GM12865 (cell line): Measurements from ENCODE around the gene IDUA.
"Not testable (repeated sequence)": the region's sequence is repeated elsewhere in the genome, so short reads cannot be mapped to it uniquely, and the experiment has no call there.

Experiments
- DNase-seq: peaks from one replicate; pipeline ENCODE4 v3.0.0; 2010; ENCODE audit warnings: low read depth
- H3K4me3 ChIP-seq: 2 replicates; pipeline ENCODE4 v1.5.1; 2011; ENCODE audit warnings: mild to moderate bottlenecking, low read depth, low read length, control low read depth
- TF ChIP-seq, protein P1 (sequence below): IDR thresholded peaks from 2 replicates; pipeline ENCODE4 v1.5.1; 2011; ENCODE audit warnings: low read length, control low read depth, low read depth, inconsistent platforms; ENCODE audit not compliant: insufficient read depth; ENCODE audit errors: missing control alignments

Gene IDUA

DNA sequence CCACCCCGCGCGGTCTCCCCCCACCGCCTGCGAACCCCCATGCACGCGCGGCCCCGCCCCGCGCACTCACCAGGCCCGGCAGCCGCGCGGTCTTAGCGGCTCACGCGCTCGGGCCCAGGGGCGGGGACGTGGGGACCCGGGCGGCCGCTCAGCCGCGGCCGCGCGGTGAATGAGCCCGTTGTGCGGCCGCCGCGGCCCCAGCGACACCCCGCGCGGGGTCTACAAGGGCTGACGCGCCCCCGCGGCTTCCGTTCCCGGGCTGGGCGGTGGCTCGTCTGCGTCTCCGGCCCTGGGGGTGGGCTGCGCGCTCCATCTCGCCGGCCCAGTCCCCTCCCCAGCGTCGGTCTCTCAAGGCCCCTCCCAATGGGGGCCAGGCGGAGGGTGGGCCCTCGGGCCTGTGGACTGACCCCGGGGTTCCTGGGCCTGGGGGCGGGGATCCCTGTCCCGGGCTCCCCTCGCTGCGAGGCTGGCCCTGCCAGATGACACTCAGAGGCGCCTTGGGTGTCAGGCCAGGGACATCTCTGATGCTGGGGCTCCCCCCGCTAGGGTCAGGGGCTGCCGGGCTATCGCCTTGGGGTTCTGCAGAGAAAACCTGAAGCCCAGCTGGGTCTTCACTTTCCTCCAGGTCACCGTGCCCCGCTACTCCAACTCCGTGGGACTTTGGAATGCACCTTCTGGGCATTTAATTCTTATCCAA, 10.7 kb downstream of the IDUA start:
- no peak for DNase-seq
- H3K4me3 ChIP-seq: no peak overlapping the region
- TF ChIP-seq, protein P1, sequence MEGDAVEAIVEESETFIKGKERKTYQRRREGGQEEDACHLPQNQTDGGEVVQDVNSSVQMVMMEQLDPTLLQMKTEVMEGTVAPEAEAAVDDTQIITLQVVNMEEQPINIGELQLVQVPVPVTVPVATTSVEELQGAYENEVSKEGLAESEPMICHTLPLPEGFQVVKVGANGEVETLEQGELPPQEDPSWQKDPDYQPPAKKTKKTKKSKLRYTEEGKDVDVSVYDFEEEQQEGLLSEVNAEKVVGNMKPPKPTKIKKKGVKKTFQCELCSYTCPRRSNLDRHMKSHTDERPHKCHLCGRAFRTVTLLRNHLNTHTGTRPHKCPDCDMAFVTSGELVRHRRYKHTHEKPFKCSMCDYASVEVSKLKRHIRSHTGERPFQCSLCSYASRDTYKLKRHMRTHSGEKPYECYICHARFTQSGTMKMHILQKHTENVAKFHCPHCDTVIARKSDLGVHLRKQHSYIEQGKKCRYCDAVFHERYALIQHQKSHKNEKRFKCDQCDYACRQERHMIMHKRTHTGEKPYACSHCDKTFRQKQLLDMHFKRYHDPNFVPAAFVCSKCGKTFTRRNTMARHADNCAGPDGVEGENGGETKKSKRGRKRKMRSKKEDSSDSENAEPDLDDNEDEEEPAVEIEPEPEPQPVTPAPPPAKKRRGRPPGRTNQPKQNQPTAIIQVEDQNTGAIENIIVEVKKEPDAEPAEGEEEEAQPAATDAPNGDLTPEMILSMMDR: no peak

DNA sequence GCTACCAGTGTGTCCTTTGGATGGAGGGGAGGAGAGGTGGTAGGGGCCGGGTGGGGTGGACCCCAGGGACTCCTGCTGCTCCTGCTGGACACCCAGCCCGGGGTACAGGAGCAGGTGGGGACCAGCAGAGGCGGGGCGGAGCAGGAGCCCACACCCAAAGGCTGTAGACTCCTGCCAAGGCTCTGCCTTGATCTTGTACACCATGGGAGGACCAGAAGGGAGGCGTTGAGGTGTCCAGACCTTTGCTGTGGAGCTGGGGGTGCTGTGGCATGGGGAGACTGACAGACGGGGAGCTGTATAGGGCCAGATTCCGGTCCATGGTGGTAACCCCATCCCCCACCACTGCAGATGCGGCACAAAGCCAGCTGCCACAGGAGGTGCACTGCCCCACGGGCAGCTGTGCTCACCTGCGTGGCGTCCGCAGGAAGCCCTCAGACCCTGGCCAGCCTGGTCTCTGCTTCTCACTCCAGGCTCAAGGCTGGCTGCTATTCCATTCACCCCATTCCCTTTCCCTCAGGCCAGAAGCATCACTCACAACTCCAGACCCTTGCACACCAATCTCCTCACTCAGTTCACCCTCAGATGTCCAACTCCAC, 11.3 kb downstream of the IDUA start:
- no peak overlapping the region for H3K4me3 ChIP-seq
- TF ChIP-seq, protein P1: no peak
- DNase-seq: no peak

DNA sequence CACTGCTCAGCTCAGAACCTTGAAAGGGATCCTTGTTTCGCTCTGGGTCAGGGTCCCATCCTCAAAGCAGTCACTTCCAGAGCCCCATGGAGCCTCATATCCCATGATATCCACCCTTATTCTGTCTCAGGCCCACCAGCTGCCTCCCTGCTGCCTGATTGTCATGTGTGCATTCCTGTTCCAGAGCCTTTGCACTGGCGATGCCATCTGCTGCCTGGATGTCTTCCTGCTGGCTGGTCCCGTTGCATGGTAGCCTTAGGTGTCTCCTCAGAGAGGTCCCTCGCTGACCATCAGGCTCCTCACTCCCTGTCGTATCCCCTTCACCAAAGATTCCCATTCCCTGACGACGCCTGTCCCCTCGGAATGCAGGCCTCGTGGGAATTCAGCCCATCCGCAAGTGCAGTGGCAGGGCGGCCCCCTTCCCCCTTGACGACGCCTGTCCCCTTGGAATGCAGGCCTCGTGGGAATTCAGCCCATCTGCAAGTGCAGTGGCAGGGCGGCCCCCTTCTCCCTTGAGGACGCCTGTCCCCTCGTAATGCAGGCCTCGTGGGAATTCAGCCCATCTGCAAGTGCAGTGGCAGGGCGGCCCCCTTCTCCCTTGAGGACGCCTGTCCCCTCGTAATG, 12.5 kb downstream of the IDUA start:
- H3K4me3 ChIP-seq, DNase-seq: not testable (repeated sequence)

DNA sequence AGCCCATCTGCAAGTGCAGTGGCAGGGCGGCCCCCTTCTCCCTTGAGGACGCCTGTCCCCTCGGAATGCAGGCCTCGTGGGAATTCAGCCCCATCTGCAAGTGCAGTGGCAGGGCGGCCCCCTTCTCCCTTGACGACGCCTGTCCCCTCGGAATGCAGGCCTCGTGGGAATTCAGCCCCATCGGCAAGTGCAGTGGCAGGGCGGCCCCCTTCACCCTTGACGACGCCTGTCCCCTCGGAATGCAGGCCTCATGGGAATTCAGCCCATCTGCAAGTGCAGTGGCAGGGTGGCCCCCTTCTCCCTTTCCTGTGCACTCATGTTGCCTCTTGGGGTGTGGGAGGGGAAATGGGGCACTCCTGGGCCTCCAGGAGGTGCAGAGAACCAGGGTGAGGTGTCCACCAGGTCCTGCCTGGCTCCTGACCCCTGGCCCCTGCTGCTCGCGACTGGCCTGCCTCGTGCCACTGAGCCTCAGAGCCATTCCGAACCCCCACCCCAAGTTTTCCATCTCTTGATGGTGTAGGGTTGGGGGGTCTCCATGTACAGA, 13.1 kb downstream of the IDUA start:
- no peak for DNase-seq
- TF ChIP-seq, protein P1: no peak
- H3K4me3 ChIP-seq: no peak overlapping the region

DNA sequence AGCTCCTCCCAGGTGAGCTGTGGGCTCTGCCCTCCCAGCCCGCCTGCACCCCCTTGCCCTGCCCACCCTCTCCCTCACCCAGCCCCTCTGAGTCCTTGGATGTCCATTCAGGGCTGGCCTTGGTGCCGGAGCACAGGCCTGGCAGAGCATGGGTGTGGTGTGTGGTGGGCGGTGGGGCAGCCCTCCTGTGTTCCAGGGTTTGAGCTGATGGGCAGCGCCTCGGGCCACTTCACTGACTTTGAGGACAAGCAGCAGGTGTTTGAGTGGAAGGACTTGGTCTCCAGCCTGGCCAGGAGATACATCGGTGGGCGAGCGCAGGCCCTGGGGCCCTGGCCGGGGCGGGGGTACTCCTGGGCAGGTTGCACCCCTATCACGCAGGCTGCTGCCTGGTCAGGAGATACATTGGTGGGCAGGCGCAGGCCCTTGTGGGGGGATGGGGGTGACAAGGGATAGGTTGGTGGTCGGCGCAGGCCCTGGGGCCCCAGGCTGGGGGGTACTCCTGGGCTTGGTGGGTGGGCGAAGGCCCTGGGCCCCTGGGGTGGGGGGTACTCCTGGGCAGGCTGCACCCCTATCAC, 13.9 kb downstream of the IDUA start:
- TF ChIP-seq, protein P1: no peak
- no peak overlapping the region for H3K4me3 ChIP-seq
- no peak for DNase-seq

DNA sequence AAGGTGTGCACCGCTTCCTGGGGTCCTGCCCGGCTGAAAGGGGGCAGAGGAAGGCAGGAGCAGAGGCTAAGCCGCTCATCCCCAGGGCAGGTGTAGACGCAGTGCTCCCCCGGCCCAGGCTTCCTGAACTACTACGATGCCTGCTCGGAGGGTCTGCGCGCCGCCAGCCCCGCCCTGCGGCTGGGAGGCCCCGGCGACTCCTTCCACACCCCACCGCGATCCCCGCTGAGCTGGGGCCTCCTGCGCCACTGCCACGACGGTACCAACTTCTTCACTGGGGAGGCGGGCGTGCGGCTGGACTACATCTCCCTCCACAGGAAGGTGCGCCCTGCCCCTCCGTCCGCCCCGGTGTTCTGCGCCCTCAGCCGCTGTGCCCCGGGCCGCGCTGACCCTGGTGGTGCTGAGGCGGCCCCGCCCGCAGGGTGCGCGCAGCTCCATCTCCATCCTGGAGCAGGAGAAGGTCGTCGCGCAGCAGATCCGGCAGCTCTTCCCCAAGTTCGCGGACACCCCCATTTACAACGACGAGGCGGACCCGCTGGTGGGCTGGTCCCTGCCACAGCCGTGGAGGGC, 14.8 kb downstream of the IDUA start:
- DNase-seq: no peak
- H3K4me3 ChIP-seq: no peak overlapping the region
- TF ChIP-seq, protein P1: no peak

DNA sequence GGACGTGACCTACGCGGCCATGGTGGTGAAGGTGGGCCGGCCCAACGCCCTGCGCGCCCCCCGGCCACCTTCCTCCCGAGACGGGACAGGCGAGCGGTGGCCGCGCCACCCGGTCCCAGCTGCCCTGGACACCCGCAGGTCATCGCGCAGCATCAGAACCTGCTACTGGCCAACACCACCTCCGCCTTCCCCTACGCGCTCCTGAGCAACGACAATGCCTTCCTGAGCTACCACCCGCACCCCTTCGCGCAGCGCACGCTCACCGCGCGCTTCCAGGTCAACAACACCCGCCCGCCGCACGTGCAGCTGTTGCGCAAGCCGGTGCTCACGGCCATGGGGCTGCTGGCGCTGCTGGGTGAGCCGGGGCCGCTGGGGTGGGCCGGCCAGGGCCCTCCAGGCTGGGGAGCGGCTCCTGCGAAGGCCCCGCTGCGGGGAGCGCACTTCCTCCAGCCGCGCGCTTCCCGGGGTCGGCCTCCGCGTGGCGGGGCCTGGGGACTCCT, 15.3 kb downstream of the IDUA start:
- TF ChIP-seq, protein P1: no peak
- DNase-seq: no peak
- H3K4me3 ChIP-seq: no peak overlapping the region
